ENCODE measurements around the gene PNPLA2.

The PNPLA2 gene

GRCh38 chr11:833849-834311 is 15.2 kb downstream of the PNPLA2 start:
- Histone ChIP-seq H3K4me1 (ENCODE audit: low read depth, poor library complexity, severe bottlenecking) (peaks cover 38% of the 10 kb centered on the region), H3K27me3 (ENCODE audit: insufficient read depth, low read depth) (peaks cover 28% of the 10 kb centered on the region), H2AFZ (ENCODE audit: low read depth) (no peak overlapping the region), H3K36me3 (ENCODE audit: insufficient read depth) (no peaks in the 10 kb centered on the region), H3K27ac (no peak overlapping the region), H3K4me3 (IDR thresholded peaks at IDR 0.05; ENCODE audit: insufficient read depth, low read depth, low read length) (no peak overlapping the region), H4K20me1 (ENCODE audit: insufficient read depth) (no peaks in the 10 kb centered on the region), H3K9ac (no peak overlapping the region), H3K4me2 (peak overlapping the region; percentile 68), H3K79me2 (ENCODE audit: insufficient read depth, low read depth) (no peaks in the 10 kb centered on the region)
- TF ChIP-seq CTCF (conservative IDR thresholded peaks at IDR 0.05; ENCODE audit: low read depth, low read length) = no peak

DNA sequence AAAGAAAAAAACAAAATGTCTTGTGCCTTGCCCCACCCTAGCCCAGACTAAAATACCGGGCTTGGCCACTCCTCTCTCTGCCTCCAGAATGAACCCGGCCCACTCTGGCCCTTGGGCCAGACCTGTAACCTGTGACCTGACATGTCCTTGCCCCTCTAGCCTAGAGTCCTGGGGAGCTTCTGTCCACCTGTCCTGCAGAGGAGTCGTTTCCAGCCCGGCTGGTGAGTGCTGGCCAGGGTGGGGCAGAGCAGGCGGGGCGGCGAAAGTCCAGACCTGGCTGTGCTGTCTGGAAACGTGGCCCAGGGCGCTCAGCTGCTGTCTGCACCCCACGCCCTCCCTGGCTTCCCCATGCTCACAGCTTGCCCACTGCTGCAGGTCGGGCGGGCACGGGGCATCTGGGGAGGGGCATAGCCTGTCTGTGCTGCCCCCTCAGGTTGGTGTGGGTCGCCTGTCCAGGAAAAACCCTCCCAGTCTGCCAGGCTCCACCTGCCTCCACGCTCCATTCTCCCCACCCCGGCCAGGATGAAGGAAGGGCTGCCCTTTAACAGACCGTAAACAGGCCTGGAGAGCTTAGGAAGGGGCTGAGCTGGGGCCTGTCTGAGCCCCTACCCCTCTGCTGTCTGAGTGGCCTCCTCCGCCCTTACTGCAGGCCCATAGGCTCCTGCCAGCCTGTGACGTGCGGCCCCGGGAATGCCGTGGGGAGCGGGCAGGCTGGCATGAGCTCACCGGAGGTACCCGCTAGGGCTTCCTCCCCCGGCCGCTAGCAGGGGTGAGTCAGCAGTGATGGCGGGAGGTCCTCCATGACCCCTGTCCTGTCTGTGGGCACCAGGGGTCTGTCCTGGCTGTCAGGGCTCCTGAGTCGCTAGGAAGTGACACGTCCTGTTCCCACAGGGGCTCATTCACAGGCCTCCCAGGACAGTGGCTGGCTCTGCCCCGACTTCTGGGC is 15.9 kb downstream of the PNPLA2 start:
- H3K27me3 ChIP-seq (ENCODE audit: insufficient read depth, low read depth) = peaks cover 20% of the 10 kb centered on the region
- no peak overlapping the region for H2AFZ ChIP-seq (ENCODE audit: low read depth)
- H3K4me1 ChIP-seq (ENCODE audit: low read depth, poor library complexity, severe bottlenecking) = peaks cover 31% of the 10 kb centered on the region
- H3K4me2 ChIP-seq = no peak overlapping the region
- no peaks in the 10 kb centered on the region for H3K79me2 ChIP-seq (ENCODE audit: insufficient read depth, low read depth)
- TF ChIP-seq CTCF (conservative IDR thresholded peaks at IDR 0.05; ENCODE audit: low read depth, low read length) = no peak
- H3K36me3 ChIP-seq (ENCODE audit: insufficient read depth) = no peaks in the 10 kb centered on the region
- H4K20me1 ChIP-seq (ENCODE audit: insufficient read depth) = no peaks in the 10 kb centered on the region
- no peak overlapping the region for H3K4me3 ChIP-seq (IDR thresholded peaks at IDR 0.05; ENCODE audit: insufficient read depth, low read depth, low read length)
- H3K27ac ChIP-seq = no peak overlapping the region
- no peak overlapping the region for H3K9ac ChIP-seq

DNA sequence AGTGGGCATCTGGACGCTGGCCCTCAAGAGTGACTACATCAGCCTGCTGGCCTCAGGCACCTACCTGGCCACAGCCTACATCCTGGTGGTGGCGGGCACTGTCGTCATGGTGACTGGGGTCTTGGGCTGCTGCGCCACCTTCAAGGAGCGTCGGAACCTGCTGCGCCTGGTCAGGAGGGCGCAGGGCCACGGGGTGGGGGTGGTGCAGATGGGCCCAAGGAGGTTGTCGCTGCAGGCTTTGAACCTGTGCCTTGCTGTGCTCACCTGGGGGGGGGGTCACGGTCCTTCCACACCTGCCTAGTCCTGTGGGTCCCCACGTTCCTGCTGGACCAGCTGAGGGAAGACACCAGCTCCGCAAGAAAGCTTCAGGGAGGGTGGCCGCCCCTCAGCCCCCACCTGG is 17.6 kb downstream of the PNPLA2 start:
- H3K4me3 ChIP-seq (IDR thresholded peaks at IDR 0.05; ENCODE audit: insufficient read depth, low read depth, low read length) = no peak overlapping the region
- H2AFZ ChIP-seq (ENCODE audit: low read depth) = no peak overlapping the region
- no peak overlapping the region for H3K9ac ChIP-seq
- peaks cover 23% of the 10 kb centered on the region for H3K4me1 ChIP-seq (ENCODE audit: low read depth, poor library complexity, severe bottlenecking)
- peaks cover 10% of the 10 kb centered on the region; the same call in 1 of the 2 replicates for H3K27me3 ChIP-seq (ENCODE audit: insufficient read depth, low read depth)
- H3K36me3 ChIP-seq (ENCODE audit: insufficient read depth) = no peaks in the 10 kb centered on the region
- peaks cover 6% of the 10 kb centered on the region for H3K79me2 ChIP-seq (ENCODE audit: insufficient read depth, low read depth)
- H4K20me1 ChIP-seq (ENCODE audit: insufficient read depth) = 0 out of 2 replicates have a peak, but pooled peaks cover 4% of the 10 kb centered on the region
- no peak overlapping the region for H3K4me2 ChIP-seq
- no peak overlapping the region for H3K27ac ChIP-seq
- TF ChIP-seq CTCF (conservative IDR thresholded peaks at IDR 0.05; ENCODE audit: low read depth, low read length) = no peak

- Histone ChIP-seq H3K9ac (no peak overlapping the region), H3K36me3 (ENCODE audit: insufficient read depth) (no peaks in the 10 kb centered on the region), H3K4me2 (no peak overlapping the region), H4K20me1 (ENCODE audit: insufficient read depth) (0 out of 2 replicates have a peak, but pooled peaks cover 6% of the 10 kb centered on the region), H2AFZ (ENCODE audit: low read depth) (no peak overlapping the region), H3K27me3 (ENCODE audit: insufficient read depth, low read depth) (peaks cover 5% of the 10 kb centered on the region; the same call in 1 of the 2 replicates), H3K4me1 (ENCODE audit: low read depth, poor library complexity, severe bottlenecking) (peaks cover 21% of the 10 kb centered on the region), H3K79me2 (ENCODE audit: insufficient read depth, low read depth) (peaks cover 11% of the 10 kb centered on the region), H3K27ac (no peak overlapping the region), H3K4me3 (IDR thresholded peaks at IDR 0.05; ENCODE audit: insufficient read depth, low read depth, low read length) (no peak overlapping the region)
- TF ChIP-seq CTCF (conservative IDR thresholded peaks at IDR 0.05; ENCODE audit: low read depth, low read length) = no peak
Measured at GRCh38 chr11:836700-837099, 18.0 kb downstream of the PNPLA2 start.

Data from KMS-11 (cell line).